HPDE6-E6E7 (cell line): ENCODE measurements around the gene COLEC12.

Source experiments
- DNase-seq: peaks from one replicate; pipeline ENCODE4 v3.0.0; 2011; ENCODE audit warnings: missing footprints; ENCODE audit errors: extremely low spot score

The COLEC12 gene

DNA sequence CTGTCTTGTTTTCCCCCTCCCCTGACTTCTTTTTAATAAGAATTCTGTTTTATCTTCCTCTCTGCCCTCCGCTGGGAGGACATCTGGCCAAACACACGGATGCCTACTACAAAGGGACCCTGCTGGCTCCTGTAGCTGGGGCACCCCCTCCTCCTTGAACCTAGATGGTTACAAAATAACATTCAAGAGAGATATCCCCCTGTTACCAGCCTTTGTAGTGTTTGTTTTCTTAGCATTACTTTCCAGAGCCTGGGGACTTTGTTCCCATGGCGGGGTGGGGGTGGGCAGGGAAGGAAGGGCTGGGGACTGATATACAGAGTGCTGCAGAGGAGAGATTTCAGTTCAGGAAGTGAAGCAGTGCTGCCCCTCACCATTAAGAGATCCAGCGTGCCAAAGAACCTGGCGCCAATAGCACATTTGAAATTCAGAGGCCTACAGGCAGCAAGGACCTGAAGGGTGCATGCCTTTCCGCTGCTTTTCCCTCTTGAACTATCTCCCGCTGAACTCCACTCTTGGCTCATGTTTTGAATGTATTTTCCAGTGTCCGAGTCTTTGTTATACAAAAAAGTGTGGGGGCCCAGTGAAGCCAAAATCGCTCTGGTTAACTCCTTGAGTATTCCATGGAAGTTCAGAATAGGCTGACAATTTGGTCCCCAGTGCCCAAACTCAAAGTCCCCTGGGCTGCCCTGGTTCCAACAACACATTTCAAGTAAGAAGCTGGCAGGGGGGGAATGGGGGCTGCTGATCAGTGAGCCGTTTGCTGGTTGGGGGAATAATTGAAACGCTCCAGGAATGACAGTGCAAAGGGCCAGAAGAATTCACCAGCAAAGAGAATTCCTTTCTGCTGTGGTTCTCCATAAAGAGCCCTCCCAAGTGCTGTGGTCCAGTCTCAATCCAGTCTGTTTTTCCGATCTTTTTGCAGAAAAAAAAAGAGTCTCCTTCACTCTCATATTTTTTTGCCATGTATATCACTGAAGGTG, 137.9 kb downstream of the COLEC12 start:
- DNase-seq = no peak

DNA sequence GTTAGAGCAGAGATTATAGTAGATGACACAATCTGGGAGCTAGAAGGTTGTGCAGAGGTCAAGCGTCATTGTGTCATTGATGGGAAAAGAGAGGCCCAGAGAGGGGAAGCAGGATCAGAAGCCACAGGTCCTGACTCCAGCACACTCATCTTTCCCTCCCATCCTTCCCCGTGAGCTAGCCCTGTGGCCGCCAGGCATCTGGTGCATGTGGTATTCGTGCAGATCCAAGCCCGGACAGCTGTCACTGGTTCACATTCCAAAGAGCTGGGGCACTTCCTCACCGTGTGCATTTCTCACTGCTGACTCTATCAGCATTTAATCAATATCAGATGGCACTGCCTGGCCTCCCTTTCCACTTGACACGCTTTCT, 138.6 kb downstream of the COLEC12 start:
- DNase-seq = no peak

DNA sequence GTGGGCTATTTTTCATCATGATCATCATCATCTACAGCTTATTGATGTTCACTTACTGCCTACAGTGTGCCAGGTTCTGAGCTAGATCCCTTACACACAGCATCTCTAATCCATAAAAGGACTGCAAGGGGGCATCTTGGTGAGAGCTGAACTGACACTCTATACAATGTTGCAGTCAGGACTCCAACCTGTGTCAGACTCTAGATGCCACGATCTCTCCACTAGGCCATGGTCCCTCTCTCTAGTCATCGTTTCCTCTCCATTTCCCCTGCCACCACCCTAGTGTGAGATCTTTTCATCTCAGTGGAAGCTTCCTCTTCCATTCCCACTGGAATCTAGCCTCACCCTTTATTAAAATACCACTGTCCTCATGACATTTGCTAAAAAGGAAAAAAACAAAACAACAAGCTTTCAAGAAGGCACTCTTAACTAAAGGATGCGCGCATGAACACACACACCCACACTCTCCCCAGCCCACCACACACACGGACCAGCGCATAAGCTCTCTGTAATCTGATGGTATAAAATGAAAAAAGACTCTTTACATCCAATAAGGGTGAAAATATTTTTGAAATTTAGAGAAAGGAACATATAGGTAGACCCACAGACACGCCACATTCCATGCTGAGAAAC, 139.3 kb downstream of the COLEC12 start:
- no peak for DNase-seq

DNA sequence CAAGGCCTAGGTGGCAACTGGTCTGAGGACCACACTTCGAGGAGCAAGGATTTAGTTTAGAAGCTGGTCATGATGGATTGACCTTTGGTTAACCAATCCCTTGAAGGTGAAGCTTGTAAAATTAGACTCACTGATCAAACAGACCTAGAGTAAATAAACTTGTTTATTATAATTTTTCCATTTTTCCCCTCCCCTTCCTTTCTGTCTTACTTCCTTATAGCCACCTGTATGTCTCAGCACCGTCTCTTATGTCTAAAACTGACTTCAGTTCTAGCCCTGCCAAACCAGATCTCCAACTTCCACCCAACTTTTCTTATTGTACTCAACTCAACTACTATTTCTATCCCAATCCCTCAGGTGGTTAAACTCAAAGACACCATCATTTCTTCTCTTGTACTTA, 139.8 kb downstream of the COLEC12 start:
- no peak for DNase-seq

DNA sequence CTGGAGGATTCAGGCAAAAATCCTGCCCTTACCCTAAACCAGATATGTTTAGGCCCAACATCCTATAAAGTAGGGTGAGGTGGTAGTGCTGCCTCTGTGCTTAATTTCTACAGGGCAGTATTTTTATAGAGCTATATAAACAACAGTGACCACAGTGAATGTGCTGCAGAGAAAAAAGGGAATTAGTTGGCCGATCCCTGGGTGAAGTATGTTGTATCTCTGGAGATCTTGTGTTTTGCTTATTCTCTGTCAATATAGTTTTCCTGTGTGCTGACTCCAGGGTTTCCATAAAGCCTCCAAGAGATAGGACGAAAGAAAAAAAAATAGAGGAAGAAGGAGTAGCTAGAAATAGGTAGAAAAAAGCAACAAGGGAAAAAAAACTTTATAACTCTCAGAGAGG, 143.7 kb downstream of the COLEC12 start:
- no peak for DNase-seq

DNA sequence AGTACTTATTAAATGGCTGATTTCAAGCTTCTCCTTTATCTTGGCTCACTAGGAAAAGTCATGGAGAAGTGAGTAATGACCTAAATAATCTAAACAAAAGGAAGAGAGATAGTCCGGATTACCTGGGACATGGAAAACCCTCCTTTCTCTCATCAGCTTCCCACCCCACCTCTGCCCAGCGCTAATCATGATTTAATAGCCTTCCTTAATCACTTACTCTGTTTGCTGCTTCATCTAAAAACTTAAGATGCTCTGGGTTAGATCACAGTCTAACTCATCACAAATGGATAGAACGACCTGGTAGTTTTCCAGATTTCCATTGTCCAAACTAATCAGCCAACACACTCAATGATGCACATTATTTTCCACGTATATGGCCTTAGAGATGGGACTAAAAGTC, 144.8 kb downstream of the COLEC12 start:
- DNase-seq = no peak

DNA sequence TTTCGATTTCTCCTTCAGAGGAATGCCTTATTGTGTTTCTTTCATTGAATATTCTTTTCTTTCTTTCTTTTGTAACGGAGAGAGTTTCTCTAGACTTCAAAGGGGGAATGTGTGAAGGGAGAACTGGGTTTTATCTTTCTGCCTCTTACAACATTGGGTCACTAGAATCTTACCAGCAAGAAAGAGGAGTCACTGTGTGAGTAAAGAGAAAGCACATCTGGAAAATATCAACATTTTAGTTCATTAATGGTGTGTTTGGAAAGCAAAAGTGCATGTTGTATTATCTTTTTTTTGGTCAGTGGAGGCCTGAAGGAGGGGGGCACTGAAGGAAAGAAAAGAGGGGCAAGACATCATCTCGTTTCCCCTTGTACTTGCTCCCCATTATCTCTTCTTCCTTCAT, 146.0 kb downstream of the COLEC12 start:
- no peak for DNase-seq

DNA sequence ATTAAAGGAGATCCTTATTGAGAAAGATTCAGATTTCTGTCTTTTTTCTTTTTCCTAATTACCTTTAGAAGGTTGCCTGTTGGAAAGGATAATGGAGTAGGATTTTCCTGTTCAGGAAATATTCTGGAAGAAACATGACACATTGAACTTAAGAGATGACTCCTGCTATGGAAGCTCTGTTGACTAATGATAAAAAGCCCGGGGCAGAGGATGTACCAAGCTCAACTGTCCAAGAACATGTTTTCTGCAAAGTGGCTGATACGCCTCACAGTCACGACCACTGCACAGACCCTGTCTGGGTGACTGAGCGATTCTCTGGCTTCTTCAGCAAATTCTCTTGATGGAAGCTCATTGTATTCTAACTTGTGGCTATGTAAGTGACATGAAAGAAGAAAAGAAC, 146.5 kb downstream of the COLEC12 start:
- no peak for DNase-seq

DNA sequence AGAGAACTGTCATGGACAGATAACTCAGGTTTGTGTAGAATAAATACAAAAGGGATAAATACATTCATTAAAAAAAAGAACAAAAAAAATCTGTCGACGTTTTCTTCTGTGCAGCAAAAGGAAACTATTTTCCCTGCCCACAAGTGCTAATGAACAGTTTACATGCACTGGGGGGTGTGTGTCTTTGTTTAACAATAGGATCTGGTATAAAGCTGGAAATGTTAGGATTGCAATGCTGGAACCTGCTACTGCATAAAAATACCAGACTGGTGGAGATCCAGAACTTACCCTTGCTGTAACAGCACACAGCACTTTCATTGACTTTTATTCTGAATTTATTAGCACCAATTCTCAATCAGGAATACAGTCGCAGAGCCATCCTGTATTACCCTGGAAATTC, 148.1 kb downstream of the COLEC12 start:
- no peak for DNase-seq

DNA sequence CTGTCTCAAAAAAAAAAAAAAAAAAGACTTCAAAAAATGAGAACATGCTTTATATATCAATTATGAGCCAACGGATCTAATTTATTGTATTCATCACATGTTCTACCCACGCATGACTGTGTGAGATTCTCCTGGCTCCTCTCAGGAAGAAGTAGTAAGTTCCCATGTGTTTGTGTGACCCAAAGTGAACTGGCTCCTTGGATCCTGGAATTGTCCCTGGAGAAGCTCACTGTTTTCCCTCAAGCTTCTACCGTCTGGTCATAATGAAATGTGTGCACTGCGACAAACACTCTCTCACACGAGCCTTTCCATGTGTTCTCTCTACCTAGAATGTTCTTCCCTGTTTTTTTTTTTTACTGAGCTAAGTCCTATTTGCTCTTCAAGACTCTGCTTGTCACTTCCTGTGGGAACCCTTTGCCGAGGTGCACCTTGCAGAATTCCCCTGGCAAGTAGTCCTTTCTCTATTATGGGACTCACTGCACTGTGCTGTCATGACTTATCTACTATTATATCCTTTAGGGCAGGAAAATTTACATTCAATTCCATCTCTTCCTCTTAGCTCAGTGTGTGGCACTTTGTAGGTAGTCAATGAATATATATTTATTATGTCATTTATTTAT, 149.4 kb downstream of the COLEC12 start:
- no peak for DNase-seq

DNA sequence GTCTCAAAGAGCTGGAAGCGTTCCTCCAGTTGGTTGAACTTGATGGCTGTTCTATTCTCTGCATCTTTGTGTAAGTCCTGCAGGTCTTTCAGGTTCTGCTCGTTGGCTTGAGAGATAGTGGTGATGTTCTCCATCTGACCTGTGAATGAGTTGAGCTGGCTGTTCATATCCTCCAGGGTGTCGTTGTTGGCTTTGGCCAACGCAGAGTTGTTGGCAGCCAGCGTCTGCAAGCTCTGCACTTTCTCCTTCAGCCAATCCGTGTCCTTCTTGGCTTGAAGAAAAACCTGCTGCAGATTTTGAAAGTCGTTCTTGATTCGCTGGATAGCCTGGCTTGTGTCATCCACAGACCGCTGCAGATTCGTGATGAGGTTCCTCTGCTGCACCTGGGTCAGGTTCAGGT, 153.9 kb downstream of the COLEC12 start:
- DNase-seq = no peak

DNA sequence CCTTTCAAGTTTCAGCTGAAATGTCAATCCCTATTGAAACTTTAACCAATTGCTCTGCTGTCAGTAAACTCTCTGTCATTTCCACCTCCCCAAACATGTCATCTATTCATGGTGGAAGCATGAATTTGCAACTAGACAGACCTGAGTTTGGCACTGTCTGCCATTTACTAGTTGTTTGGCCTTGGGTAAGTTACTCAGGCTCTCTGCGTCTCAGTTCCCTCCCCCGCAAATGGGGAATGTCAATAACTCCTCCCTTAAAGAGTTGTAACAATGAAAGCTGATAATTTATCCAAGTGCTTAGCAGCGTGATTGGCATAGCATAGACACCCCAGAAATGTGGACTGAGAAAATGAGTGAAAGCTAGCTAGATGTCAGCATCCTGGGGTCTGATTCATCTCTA, 159.4 kb downstream of the COLEC12 start:
- no peak for DNase-seq

DNA sequence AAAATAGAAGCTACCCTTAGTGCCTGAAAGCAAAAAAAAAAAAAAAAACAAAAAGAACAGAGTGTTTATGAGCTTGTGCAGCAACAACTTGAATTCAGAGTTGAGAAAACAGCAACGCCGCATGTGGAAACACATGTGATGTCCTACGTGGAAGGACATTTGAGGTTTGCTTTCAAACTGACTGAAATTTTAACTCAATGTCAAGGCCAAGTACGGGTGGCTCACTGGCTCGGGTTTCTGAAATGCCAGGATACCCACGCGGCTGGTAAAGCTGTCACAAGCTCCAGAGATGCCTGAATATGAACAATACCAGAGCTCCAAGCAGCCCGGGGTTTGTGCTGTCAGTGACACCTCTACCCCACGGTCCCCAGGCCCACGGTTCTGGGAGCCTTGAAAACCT, 160.5 kb downstream of the COLEC12 start:
- DNase-seq = no peak

DNA sequence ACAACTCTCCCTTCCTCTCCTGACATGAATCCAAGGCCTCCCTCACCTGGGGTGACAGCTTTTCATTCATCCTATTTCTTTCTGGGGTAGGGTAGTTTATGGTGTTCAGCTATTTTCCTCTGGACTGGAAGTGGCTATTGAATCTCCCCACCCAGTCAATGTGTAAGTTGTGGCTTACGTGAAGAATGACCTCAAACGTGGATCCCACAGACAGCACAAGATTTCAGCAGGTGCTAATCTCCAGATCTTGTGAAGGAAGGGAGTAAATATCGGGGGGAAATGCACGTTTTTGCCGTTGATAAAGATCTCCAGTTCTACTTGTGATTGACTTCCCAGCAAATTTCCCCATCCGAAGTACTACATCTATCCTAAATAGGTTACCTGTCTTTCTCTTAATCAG, 161.3 kb downstream of the COLEC12 start:
- DNase-seq = no peak

DNA sequence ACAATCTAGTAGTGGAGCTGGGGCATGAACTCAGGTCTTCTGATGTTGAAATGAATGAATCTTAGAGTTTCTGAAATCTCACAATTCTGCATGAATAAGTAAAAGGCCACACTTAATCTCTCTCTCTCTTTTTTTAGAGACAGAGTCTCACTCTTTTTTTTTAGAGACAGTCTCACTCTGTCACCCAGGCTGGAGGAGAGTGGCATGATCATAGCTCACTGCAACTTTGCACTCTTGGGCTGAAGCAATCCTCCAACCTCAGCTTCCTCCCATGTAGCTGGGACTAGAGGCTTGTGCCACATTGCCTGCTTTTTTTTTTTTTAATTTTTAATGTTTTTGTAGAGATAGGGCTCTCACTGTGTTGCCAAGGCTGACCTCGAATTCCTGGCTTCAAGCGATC, 163.8 kb downstream of the COLEC12 start:
- no peak for DNase-seq

DNA sequence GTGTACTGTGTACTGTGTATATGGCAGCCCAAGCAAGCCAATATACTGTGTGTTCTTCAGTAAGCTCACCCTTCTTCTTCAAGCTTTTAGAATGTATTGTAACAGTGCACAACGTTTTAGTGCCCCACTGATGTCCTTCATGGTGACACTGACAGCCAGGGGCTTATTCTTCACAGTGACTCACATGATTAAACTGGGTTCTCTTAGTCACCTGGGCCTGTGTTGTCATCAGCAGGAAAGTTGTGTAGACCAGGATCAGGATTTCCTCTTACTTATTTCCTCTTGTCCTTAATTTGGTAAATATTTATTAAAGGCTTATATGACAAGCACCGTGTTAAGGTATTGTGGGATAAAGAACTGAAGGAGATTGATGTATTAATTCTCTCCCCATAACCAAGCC, 164.8 kb downstream of the COLEC12 start:
- no peak for DNase-seq

DNA sequence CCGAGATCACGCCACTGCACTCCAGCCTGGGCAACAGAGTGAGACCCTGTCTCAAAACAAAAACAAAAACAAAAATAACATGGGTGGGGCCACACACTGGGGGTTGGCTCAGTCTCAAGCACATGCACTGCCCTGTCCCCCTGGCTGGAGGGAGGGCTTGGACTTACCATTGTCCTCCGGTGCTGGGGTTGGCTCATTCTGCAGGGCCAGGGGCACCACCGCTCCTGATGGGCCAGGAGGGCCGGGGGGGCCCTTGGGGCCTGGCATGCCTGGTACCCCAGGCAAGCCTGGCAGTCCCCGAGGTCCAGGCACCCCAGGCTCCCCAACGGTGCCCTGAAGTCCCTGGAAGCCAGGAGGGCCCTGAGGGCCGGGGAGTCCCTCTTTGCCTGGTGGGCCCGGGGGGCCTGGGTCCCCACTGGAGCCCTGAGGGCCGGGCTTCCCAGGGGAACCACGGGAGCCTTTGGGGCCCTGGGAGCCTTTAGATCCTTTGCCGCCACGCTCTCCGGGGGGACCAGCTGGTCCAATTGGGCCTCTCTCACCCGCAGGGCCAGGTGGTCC, 165.8 kb downstream of the COLEC12 start:
- no peak for DNase-seq

DNA sequence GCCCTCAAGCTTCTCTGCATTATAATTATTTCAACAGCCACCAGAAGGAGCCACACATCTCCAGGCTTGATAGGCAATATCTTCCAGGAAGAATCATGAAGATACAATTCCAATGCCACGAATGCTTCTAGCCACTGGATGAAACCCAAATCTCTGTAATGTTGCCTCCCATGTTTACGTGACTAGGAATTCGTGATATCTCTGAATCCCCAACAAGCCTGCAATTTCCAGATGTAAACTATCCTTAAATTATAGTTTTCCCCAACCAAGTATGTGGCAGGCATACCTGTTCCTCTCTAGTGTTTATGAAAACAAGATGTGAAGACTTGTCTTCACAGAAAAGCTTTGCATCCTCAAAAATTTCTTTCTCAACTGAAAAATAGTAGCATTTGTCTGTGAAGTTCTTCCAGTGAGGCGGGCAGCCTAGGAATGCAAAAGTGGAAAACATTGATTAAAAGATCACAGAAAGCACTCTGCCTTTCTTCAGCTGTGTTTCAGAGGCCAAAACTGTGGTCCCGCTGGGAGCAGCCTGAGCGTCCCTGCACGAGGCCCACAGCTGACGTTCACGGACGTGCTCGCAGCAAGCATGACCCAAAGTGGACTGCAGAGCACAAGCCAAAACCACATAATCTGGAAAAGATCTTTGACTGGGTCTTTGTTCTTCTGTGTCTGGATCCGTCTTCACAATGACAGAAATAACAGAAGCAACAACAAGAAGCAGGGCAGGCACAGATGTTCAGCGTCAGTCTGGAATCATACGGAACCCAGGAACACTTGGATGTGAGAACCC, 167.6 kb downstream of the COLEC12 start:
- DNase-seq = no peak

DNA sequence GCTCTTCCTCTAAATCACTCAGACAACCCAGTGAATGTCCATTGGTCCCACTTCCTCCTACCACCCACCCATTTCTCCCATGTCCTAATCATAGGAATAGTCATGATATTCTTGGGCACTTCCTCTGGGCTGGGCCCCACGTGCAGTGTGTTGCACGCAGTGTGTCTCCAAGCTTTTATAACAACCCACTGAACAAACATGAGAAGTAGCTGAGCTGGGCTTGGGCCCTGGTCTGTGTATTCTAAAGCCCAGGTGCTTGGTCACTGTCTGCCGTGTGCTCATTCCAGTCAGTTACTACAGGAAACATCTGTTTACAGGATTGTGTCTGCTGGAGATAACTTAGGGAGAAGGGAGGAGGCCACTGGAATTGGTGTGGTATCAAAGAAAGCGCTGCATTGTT, 168.5 kb downstream of the COLEC12 start:
- no peak for DNase-seq

DNA sequence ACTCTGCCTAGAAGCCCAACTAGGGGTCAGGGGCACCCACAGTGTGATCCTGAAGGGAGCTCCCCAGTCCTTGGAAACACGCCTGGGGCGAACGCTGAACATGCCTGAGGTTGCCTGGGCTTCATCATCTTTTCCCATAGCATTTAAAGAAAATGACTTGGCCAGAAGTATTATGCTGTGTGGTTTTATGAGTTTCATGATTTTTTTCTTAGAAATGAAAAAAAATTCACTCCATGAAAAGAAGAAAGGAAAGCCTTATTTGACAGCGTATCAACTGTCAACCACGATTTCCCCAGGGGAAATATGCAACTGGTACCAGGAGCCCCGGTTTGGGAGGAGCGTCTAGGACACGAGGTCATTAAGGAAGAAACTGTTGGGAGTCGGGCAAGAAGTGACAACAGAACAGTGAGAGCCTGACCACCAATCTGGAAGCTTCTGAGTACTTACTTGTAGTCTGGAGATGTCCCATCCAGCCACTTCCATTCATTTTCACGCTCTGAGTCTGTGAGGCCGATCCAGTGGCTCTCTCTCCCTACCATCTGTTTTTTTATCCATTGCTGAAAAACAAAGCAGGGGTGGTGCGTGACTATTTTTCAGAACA, 169.2 kb downstream of the COLEC12 start:
- no peak for DNase-seq

DNA sequence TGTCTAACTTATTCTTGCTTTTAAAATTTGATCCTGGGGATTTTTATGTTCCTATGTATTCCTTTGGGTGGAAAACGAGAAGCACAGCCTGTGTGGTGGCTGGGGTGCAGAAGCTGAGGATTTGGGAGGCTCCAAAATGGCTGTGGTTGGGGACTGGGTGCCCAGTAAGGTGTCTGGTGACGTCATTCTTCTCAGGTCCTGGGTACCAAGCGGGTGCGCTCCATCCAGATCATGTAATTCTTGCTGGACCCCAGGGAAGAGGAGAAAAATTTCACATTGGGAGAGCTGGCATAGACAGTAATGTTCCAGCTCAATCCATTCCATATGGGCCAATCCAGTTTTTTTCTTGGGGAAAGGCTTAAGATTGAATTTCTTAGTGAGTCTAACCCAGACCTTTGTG, 171.6 kb downstream of the COLEC12 start:
- no peak for DNase-seq
